Measurements from ENCODE around the gene OR1E2.
"Not testable (repeated sequence)": the region's sequence is repeated elsewhere in the genome, so short reads cannot be mapped to it uniquely, and the experiment has no call there.

Gene OR1E2

GRCh38 chr17:3433741-3434140, at the start of gene OR1E2:
TSS of gene OR1E2 (minus strand) at chr17:3433841. CDS start at chr17:3433841, 0 bp downstream.
- DNase-seq = no peak

- DNase-seq = no peak
Observed at GRCh38 chr17:3482852-3483251, 49.2 kb upstream of the OR1E2 start.

- DNase-seq = no peak
Observed at GRCh38 chr17:3479988-3480387, 46.3 kb upstream of the OR1E2 start.

GRCh38 chr17:3475812-3476610, 42.4 kb upstream of the OR1E2 start, which contains the start of gene ASPA:
TSS of gene ASPA (plus strand) at chr17:3475997. CDS start at chr17:3476160, 163 bp downstream.
- DNase-seq = no peak

GRCh38 chr17:3475251-3475685, 41.6 kb upstream of the OR1E2 start:
- DNase-seq = no peak

GRCh38 chr17:3474212-3474611, 40.6 kb upstream of the OR1E2 start:
- DNase-seq = no peak

GRCh38 chr17:3472137-3472536, 38.5 kb upstream of the OR1E2 start:
- DNase-seq = no peak

- no peak for DNase-seq
Observed at GRCh38 chr17:3471599-3471998, 38.0 kb upstream of the OR1E2 start, which contains the start of gene SPATA22. TSS of gene SPATA22 (minus strand) at chr17:3471819. CDS start at chr17:3469325, 2,494 bp downstream.

- no peak for DNase-seq
Observed at GRCh38 chr17:3469529-3469928, 35.9 kb upstream of the OR1E2 start.

- not testable (repeated sequence) for DNase-seq
Observed at GRCh38 chr17:3466355-3466754, 32.7 kb upstream of the OR1E2 start.

- no peak for DNase-seq
Observed at GRCh38 chr17:3448059-3448665, 14.5 kb upstream of the OR1E2 start.

- DNase-seq = no peak
Observed at GRCh38 chr17:3447625-3448024, 14.0 kb upstream of the OR1E2 start.

- no peak for DNase-seq
Observed at GRCh38 chr17:3440451-3440850, 6.8 kb upstream of the OR1E2 start.

- no peak for DNase-seq
Observed at GRCh38 chr17:3438368-3438767, 4.7 kb upstream of the OR1E2 start.

GRCh38 chr17:3433215-3433614, 426 bp downstream of the OR1E2 start:
- not testable (repeated sequence) for DNase-seq

- no peak for DNase-seq
Observed at GRCh38 chr17:3418222-3418621, 15.4 kb downstream of the OR1E2 start.

GRCh38 chr17:3415610-3416009, 18.0 kb downstream of the OR1E2 start:
- no peak for DNase-seq

GRCh38 chr17:3412216-3412615, 21.4 kb downstream of the OR1E2 start:
- DNase-seq = not testable (repeated sequence)

GRCh38 chr17:3411070-3411469, 22.6 kb downstream of the OR1E2 start, which contains the start of gene OR3A3:
TSS of gene OR3A3 (plus strand) at chr17:3411370.
- DNase-seq = no peak

- DNase-seq = not testable (repeated sequence)
Observed at GRCh38 chr17:3403856-3404255, 29.8 kb downstream of the OR1E2 start.

GRCh38 chr17:3401786-3402185, 31.9 kb downstream of the OR1E2 start:
- DNase-seq = no peak

- DNase-seq = no peak
Observed at GRCh38 chr17:3400055-3400454, 33.6 kb downstream of the OR1E2 start.

- no peak for DNase-seq
Observed at GRCh38 chr17:3398310-3398709, 35.3 kb downstream of the OR1E2 start, which contains the start of gene OR1E1. TSS of gene OR1E1 (minus strand) at chr17:3398410. CDS start at chr17:3398410, 0 bp downstream.

- DNase-seq = not testable (repeated sequence)
Observed at GRCh38 chr17:3397801-3398200, 35.8 kb downstream of the OR1E2 start.

All from NCI-H1417 treated with DMSO at 0.1 percent for 48 hours (cell line).